DND-41 (cell line): Measurements from ENCODE around the gene GSTM5.

Experiments
- ATAC-seq: fragments of 200-7000 bp; cut with Tn5 transposase; 3 replicates; pipeline ENCODE4 v1.9.1; 2021; ENCODE audit warnings: low read depth; ENCODE audit not compliant: insufficient read depth
- DNase-seq: peaks from one replicate; pipeline ENCODE4 v3.0.0-alpha.2; 2020
- H2AFZ ChIP-seq: 2 replicates; pipeline ENCODE4 v1.6.0; 2012; ENCODE audit warnings: low read depth, low read length
- H3K27ac ChIP-seq: 2 replicates; pipeline ENCODE4 v1.5.1; 2012; ENCODE audit warnings: low read length, inconsistent platforms
- H3K27me3 ChIP-seq: fragments of 200-600 bp; sonication (generic); 2 replicates; pipeline ENCODE4 v1.6.0; 2012; ENCODE audit warnings: low read length, mild to moderate bottlenecking, inconsistent platforms; ENCODE audit not compliant: insufficient read depth, poor library complexity
- H3K36me3 ChIP-seq: 2 replicates; pipeline ENCODE4 v1.5.1; 2012; ENCODE audit warnings: low read length, inconsistent platforms; ENCODE audit not compliant: insufficient read depth
- H3K4me1 ChIP-seq: 2 replicates; pipeline ENCODE4 v1.5.1; 2012; ENCODE audit warnings: mild to moderate bottlenecking, low read length; ENCODE audit not compliant: insufficient read depth
- H3K4me2 ChIP-seq: 2 replicates; pipeline ENCODE4 v1.6.0; 2012; ENCODE audit warnings: mild to moderate bottlenecking, moderate library complexity, low read length, inconsistent platforms; ENCODE audit not compliant: insufficient read depth
- H3K4me3 ChIP-seq, 2 experiments: fragments of 200-600 bp in 1 of 2; shearing (Covaris generic) in 1 of 2; 2 replicates each; pipeline ENCODE4 v1.5.1; 2012 to 2016; ENCODE audit warnings: inconsistent platforms in 2 of 2, low read length in 2 of 2, mild to moderate bottlenecking in 2 of 2, low read depth in 1 of 2, moderate library complexity in 1 of 2
- H3K79me2 ChIP-seq: 2 replicates; pipeline ENCODE4 v1.6.0; 2012; ENCODE audit warnings: low read length, inconsistent platforms; ENCODE audit not compliant: insufficient read depth
- H3K9ac ChIP-seq: 2 replicates; pipeline ENCODE4 v1.6.0; 2012; ENCODE audit warnings: low read depth, mild to moderate bottlenecking, inconsistent platforms, low read length, moderate library complexity
- H3K9me3 ChIP-seq: 2 replicates; pipeline ENCODE4 v1.5.1; 2012; ENCODE audit warnings: low read length, moderate library complexity, mild to moderate bottlenecking, inconsistent platforms; ENCODE audit not compliant: insufficient read depth, severe bottlenecking
- H4K20me1 ChIP-seq: 2 replicates; pipeline ENCODE4 v1.6.0; 2012; ENCODE audit warnings: low read length; ENCODE audit not compliant: insufficient read depth
- EZH2 ChIP-seq: IDR thresholded peaks from 3 replicates; pipeline ENCODE4 v1.6.1; 2012; ENCODE audit warnings: borderline replicate concordance, low read depth, mild to moderate bottlenecking, moderate library complexity, low read length, inconsistent platforms; ENCODE audit not compliant: severe bottlenecking
- TF ChIP-seq, protein P1 (sequence below): IDR thresholded peaks from 2 replicates; pipeline ENCODE4 v1.5.1; 2012; ENCODE audit warnings: borderline replicate concordance, low read length, moderate library complexity, mild to moderate bottlenecking; ENCODE audit not compliant: poor library complexity, severe bottlenecking; ENCODE audit errors: extremely low read depth

Gene GSTM5

DNA sequence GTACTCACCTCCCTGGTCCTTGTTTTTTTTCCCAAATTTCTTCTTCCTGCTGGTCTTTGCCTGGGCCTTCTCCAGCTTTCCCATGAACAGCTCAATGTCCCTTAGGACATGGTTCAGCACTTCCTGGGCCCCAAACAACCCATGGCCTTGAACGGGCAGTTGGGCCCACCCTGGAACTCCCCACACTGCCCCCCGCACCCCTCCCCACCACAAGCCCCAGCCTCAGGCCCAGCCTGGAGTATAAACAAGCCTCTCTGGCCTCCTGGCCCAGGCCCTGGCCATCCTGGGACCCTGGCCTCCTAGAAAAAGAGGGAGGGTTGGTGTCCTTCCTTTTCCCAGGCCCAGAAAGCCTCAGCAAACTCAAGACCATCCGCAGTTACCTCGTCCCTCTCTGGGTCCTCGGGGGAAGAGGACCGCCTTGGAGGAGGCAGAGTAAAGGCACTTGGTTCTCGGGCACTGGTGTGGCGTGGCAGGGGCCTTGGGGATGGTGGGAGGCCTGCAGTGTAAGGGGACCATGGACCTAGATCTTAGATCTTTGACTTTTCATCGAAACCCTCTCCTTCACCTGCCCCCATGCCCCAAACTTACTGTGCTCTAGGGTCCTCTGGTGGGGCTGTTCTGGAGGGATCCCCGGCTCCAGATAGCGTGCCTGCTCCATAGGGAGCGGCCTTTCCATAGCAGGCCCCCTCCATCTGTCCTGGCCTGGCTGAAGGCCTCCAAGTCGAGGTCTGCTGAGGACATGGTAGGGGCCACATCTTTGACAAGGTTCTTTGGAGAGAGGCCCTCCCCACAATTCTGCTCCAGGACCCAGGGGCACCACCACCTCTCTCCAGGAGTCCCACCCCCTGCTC, 46.1 kb downstream of the GSTM5 start:
- no peak overlapping the region for H3K9ac ChIP-seq
- H3K4me1 ChIP-seq, result no peaks in the 10 kb centered on the region
- H3K4me3 ChIP-seq, result no peak overlapping the region
- no peak overlapping the region for H3K27ac ChIP-seq
- no peak overlapping the region for H3K4me2 ChIP-seq
- DNase-seq (no peak), ATAC-seq (no peak)
- no peak overlapping the region for H2AFZ ChIP-seq
- no peaks in the 10 kb centered on the region for H3K9me3 ChIP-seq
- H3K27me3 ChIP-seq, result no peaks in the 10 kb centered on the region
- TF ChIP-seq EZH2, result no peak
- TF ChIP-seq, protein P1, sequence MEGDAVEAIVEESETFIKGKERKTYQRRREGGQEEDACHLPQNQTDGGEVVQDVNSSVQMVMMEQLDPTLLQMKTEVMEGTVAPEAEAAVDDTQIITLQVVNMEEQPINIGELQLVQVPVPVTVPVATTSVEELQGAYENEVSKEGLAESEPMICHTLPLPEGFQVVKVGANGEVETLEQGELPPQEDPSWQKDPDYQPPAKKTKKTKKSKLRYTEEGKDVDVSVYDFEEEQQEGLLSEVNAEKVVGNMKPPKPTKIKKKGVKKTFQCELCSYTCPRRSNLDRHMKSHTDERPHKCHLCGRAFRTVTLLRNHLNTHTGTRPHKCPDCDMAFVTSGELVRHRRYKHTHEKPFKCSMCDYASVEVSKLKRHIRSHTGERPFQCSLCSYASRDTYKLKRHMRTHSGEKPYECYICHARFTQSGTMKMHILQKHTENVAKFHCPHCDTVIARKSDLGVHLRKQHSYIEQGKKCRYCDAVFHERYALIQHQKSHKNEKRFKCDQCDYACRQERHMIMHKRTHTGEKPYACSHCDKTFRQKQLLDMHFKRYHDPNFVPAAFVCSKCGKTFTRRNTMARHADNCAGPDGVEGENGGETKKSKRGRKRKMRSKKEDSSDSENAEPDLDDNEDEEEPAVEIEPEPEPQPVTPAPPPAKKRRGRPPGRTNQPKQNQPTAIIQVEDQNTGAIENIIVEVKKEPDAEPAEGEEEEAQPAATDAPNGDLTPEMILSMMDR, result no peak
- no peaks in the 10 kb centered on the region for H3K36me3 ChIP-seq
- no peaks in the 10 kb centered on the region for H3K79me2 ChIP-seq
- H4K20me1 ChIP-seq, result no peaks in the 10 kb centered on the region

DNA sequence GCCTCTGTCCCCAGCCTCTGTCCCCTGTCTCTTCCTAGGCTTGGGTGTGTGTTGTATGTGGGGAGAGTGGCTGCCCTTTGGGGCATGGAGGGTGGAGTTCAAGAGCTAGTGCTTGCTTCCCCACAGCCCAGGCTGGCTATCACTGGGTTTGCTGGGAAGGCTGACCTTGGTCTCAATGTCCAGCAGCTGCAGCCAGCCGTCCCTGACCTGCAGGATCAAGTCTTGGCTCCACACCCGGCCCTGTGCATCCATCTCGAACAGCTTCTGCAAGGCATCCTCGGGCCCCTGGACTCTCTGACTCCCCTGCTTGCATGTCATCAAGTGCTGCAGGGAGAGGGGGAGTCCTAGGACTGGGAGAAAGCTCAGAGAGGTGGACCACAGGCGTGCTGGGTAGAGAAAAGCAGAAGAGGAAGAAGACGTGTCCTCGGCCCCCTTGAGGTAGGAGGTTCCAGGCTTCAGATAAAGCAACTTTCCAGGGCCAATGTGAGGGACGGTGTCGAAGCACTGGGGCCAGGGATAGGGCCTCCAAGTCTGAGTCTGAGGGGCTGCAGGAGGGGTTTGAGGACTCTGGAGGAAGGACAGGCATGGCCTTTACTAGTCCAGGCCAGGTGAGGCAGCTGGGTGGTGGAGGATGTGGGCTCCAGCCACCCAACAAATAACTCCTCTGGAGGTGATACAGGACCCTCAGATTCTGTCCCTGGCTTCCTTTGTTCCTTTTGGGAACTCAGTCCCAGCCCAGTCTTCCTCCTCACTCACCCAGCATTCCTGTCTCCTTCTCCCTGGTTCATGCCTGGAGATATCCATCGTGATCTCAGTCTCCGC, 47.7 kb downstream of the GSTM5 start:
- H3K36me3 ChIP-seq, result no peaks in the 10 kb centered on the region
- no peaks in the 10 kb centered on the region for H3K4me1 ChIP-seq
- TF ChIP-seq, protein P1, result no peak
- TF ChIP-seq EZH2, result no peak
- H3K9ac ChIP-seq, result no peak overlapping the region
- no peaks in the 10 kb centered on the region for H3K9me3 ChIP-seq
- no peak overlapping the region for H3K4me2 ChIP-seq
- no peak for ATAC-seq
- H3K79me2 ChIP-seq, result no peaks in the 10 kb centered on the region
- H4K20me1 ChIP-seq, result no peaks in the 10 kb centered on the region
- no peaks in the 10 kb centered on the region for H3K27me3 ChIP-seq
- DNase-seq, result peak; percentile 2
- no peak overlapping the region for H2AFZ ChIP-seq
- no peak overlapping the region for H3K27ac ChIP-seq
- no peak overlapping the region for H3K4me3 ChIP-seq

DNA sequence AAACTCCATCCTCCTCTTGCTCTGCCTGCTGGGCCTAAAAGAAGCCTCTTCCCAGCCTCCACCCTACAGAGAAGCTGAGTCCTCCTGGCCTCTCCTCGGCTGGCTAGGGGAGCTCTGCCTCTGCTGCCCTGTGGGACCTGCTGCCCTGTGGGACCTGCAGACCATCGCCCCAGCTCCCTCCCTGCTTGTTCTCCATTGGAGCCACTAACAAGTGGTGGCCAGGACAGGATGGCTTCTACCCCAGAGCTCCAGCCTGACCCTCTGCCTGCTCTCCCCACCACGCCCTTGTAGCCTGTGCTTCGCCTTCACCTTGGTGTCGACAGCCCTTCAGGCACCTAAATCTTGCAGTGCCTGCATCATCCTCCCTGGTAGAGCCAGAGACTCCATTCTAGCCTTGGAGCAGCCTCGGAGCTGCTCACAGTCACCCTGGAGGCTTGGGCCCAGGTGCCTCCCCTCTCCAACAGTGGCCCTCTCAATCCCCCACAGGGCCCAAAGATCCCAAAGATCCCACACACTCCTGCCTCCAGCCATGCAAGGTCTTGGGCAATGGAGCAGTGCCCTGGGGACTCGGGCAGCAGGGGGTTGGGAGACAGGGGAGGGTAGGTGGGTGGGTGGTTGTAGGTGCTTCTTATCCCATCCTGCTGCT, 48.7 kb downstream of the GSTM5 start:
- H3K4me3 ChIP-seq, result no peak overlapping the region
- peak; percentile 2 for DNase-seq
- H3K4me1 ChIP-seq, result no peaks in the 10 kb centered on the region

More for the DNA sequence above, 48.7 kb downstream of the GSTM5 start:
- no peaks in the 10 kb centered on the region for H3K9me3 ChIP-seq
- no peak overlapping the region for H2AFZ ChIP-seq
- peaks cover 2% of the 10 kb centered on the region for H3K27me3 ChIP-seq
- H3K27ac ChIP-seq, result no peak overlapping the region
- TF ChIP-seq, protein P1, result no peak
- no peak for TF ChIP-seq EZH2
- H3K9ac ChIP-seq, result no peak overlapping the region
- H3K4me2 ChIP-seq, result no peak overlapping the region
- H4K20me1 ChIP-seq, result no peaks in the 10 kb centered on the region
- no peak for ATAC-seq
- H3K79me2 ChIP-seq, result no peaks in the 10 kb centered on the region
- H3K36me3 ChIP-seq, result no peaks in the 10 kb centered on the region
